PFSK-1 (cell line): ENCODE measurements around the gene RBBP9.

Source experiments
- FOXP2 ChIP-seq: optimal IDR thresholded peaks from 2 replicates; pipeline ENCODE3; 2011; ENCODE audit warnings: borderline replicate concordance, control low read depth, inconsistent platforms; ENCODE audit not compliant: insufficient read depth; ENCODE audit errors: extremely low read length, extremely low read depth
- POLR2AphosphoS5 ChIP-seq: IDR thresholded peaks from 2 replicates; pipeline ENCODE4 v1.6.1; 2012; ENCODE audit warnings: low read depth, mild to moderate bottlenecking, control low read depth, low read length, moderate library complexity
- REST ChIP-seq, 2 experiments: IDR thresholded peaks; 2 replicates each; pipeline versions ENCODE4 v1.6.1 to v1.8.0; 2011 to 2012; ENCODE audit warnings: low read depth in 2 of 2, low read length in 2 of 2, control low read depth in 1 of 2, inconsistent platforms in 1 of 2, mild to moderate bottlenecking in 1 of 2, moderate library complexity in 1 of 2; ENCODE audit not compliant: insufficient read depth in 1 of 2
- SIN3A ChIP-seq: IDR thresholded peaks from 2 replicates; pipeline ENCODE4 v1.6.1; 2012; ENCODE audit warnings: mild to moderate bottlenecking, low read length, moderate library complexity, borderline replicate concordance; ENCODE audit not compliant: insufficient read depth
- TAF1 ChIP-seq: IDR thresholded peaks from 2 replicates; pipeline ENCODE4 v1.6.1; 2012; ENCODE audit warnings: low read length, control low read depth, borderline replicate concordance; ENCODE audit not compliant: insufficient read depth

Gene RBBP9

GRCh38 chr20:18496042-18496441 is 983 bp downstream of the RBBP9 start:
- TF ChIP-seq SIN3A, result no peak

GRCh38 chr20:18488301-18488700 is 8.7 kb downstream of the RBBP9 start:
- no peak for TF ChIP-seq FOXP2
- TF ChIP-seq POLR2AphosphoS5, result no peak
- TF ChIP-seq SIN3A, result no peak
- TF ChIP-seq TAF1, result no peak
- TF ChIP-seq REST (IDR thresholded peaks at IDR 0.05; ENCODE audit: insufficient read depth in 1 of 2, low read depth in 2 of 2, low read length in 2 of 2), result no peak

- TF ChIP-seq SIN3A (no peak), TAF1 (no peak), REST (IDR thresholded peaks at IDR 0.05; ENCODE audit: insufficient read depth in 1 of 2, low read depth in 2 of 2, low read length in 2 of 2) (no peak), FOXP2 (no peak), POLR2AphosphoS5 (no peak)
Observed at GRCh38 chr20:18481596-18481995, 15.4 kb downstream of the RBBP9 start.

GRCh38 chr20:18477821-18478220 is 19.2 kb downstream of the RBBP9 start:
- no peak for TF ChIP-seq REST (IDR thresholded peaks at IDR 0.05; ENCODE audit: insufficient read depth in 1 of 2, low read depth in 2 of 2, low read length in 2 of 2)
- no peak for TF ChIP-seq POLR2AphosphoS5
- no peak for TF ChIP-seq FOXP2
- TF ChIP-seq SIN3A, result no peak
- TF ChIP-seq TAF1, result no peak

GRCh38 chr20:18477218-18477617 is 19.8 kb downstream of the RBBP9 start:
- TF ChIP-seq REST (IDR thresholded peaks at IDR 0.05; ENCODE audit: insufficient read depth in 1 of 2, low read depth in 2 of 2, low read length in 2 of 2), result no peak
- TF ChIP-seq SIN3A, result no peak
- no peak for TF ChIP-seq TAF1
